WI38 (cell line): ENCODE measurements around the gene ARHGEF7.

Experiments used
- H3K4me3 ChIP-seq: 2 replicates; pipeline ENCODE4 v1.5.1; 2011; ENCODE audit warnings: low read depth, mild to moderate bottlenecking, control low read depth, low read length
- TF ChIP-seq, protein P1 (sequence below): IDR thresholded peaks from 2 replicates; pipeline ENCODE4 v1.5.1; 2012; ENCODE audit warnings: low read depth, mild to moderate bottlenecking, control low read depth, low read length

ARHGEF7 gene

DNA sequence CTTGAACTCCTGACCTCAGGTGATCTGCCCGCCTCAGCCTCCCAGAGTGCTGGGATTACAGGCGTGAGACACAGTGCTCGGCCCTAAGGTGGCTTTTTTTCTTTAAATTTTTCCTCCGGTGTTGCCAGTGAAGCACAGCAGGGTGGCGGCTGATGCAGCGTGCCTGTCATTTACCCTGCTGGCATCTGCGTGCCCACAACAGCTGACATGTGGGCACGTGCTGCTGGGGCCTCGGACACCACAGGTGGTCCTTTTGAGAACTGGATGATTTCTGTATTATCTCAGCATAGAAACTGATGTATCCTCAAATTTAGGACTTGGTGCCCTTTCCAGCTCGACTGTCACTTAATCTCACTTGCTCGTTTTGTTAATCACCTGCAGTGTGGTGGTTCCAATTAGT lies 174.1 kb downstream of the ARHGEF7 start:
- H3K4me3 ChIP-seq, result no peak overlapping the region
- TF ChIP-seq, protein P1, sequence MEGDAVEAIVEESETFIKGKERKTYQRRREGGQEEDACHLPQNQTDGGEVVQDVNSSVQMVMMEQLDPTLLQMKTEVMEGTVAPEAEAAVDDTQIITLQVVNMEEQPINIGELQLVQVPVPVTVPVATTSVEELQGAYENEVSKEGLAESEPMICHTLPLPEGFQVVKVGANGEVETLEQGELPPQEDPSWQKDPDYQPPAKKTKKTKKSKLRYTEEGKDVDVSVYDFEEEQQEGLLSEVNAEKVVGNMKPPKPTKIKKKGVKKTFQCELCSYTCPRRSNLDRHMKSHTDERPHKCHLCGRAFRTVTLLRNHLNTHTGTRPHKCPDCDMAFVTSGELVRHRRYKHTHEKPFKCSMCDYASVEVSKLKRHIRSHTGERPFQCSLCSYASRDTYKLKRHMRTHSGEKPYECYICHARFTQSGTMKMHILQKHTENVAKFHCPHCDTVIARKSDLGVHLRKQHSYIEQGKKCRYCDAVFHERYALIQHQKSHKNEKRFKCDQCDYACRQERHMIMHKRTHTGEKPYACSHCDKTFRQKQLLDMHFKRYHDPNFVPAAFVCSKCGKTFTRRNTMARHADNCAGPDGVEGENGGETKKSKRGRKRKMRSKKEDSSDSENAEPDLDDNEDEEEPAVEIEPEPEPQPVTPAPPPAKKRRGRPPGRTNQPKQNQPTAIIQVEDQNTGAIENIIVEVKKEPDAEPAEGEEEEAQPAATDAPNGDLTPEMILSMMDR, result no peak

DNA sequence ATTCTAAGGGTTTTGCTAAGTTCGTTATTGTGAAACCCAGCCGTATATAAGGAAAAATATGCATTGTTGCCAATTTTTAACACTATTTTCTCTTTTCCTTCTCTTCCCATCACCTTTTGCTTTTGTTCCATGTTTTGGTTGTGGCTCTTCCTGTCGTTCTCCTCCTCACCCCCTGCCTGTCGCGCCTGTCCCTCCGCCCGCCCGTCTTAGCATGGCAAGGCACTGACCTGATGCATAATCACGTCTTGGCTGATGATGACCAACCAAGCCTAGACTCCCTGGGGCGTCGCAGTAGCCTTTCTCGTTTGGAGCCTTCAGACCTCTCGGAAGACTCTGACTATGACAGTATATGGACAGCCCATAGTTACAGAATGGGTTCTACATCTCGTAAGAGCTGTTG lies 176.8 kb downstream of the ARHGEF7 start:
- no peak overlapping the region for H3K4me3 ChIP-seq
- TF ChIP-seq, protein P1, result no peak

DNA sequence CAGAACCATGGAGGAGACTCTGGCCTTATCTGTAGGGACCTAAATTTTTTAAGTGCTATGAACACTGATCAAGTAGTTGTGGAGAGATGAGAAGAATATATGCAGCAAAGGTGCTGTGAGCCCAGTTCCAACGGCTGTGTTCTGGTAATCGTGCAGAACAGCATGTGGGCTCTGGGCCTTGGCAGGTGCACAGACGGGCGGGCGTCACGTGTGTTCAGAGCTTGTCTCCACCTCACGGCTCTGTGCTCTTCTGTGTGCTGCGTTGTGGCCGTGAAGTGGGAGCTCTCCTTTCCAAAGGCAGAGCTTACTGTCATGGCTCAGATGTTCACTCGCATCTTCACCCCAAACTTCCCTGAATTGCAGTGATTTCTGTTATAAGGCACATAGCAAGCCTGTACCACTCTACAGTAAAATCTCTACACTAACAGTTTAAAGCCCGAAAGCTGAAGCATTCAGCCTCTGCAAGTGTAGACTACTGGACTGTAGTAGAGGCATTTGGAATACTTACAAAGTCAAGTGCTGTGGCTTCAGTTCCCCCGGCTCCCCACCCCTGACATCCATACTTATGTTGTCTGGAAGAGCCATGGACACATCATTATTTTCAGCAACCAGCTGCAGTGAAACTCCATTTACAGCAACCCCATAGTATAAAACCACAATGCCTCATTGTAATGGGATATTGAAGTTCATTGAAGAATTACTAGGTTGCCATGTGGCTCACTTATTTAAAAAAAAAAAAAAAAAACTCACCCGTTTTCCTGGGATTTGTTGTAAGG lies 177.8 kb downstream of the ARHGEF7 start:
- H3K4me3 ChIP-seq, result no peak overlapping the region
- TF ChIP-seq, protein P1, result no peak

DNA sequence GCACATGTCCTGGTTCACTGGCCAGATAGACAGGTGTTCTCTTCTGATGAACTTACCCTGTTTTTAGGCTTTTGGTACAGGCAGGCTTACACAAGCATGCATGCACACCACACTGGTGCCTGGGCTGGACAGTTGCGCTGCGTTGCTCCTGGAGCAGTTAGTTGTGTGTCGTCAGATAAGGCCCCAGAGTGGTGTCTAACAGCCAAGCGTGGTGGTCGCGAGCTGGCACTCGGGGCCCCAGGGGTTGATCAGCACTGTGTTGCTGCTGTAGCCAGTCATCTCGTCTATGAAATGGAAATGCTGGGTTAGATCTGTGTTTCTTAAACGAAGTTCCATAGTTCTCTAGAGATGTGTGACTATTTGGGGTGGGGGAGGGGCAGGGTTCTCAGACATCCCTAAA lies 180.8 kb downstream of the ARHGEF7 start:
- TF ChIP-seq, protein P1, result no peak
- H3K4me3 ChIP-seq, result no peak overlapping the region

DNA sequence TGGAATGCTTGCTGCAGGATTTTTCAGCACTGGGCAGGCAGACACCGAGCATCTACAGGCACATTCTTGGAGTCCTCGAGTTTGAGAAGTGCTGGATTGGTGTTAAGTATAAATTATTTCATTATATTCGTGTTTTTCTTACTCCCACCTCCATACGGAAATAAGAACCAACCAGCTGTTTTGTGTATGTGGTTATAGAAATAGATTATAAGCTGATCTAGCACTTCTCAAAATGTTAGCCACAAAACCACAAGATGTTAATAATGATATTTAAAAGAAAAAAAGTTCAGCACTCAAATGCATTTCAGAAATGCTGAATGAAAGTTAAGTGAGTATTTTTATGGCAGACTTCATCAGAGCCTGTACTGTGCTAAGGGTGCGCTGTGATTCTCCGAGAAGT lies 181.3 kb downstream of the ARHGEF7 start:
- TF ChIP-seq, protein P1, result no peak
- no peak overlapping the region for H3K4me3 ChIP-seq

DNA sequence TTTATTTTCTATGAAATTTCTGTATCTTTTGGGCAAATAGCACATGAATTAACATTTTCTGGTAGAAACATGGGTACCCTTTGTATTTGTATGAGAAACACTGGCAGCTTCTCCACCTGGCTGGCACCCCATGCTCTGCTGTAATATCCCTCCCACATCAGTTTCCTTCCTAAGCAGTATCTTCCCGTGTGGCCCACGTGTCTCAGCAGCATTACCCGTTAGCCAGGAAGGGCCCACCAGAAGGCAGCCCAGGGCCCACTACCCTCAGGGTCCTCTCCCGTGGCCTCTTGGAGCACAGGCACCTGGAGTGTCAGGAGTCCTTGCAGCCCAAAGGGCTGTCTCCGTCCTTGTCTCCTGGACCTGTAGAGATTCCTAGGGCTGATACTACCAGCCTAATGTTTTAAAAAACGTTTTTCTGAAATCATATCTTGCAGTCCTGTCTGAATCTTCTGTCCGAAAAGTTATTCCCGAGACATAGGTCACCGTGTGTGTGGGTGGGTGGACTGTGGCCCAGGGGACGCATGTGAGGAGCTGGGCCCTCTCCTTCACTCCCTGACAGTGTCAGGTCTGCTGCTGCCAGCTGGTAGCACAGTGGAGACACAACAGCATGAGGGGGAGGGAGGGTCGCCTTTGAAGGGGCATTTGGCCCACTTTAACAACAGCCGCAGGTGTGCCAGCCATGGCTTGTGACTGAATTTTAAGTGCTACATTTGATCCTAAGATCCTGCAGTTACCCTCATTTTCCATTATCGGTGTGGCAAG lies 183.3 kb downstream of the ARHGEF7 start:
- TF ChIP-seq, protein P1, result no peak
- no peak overlapping the region for H3K4me3 ChIP-seq

DNA sequence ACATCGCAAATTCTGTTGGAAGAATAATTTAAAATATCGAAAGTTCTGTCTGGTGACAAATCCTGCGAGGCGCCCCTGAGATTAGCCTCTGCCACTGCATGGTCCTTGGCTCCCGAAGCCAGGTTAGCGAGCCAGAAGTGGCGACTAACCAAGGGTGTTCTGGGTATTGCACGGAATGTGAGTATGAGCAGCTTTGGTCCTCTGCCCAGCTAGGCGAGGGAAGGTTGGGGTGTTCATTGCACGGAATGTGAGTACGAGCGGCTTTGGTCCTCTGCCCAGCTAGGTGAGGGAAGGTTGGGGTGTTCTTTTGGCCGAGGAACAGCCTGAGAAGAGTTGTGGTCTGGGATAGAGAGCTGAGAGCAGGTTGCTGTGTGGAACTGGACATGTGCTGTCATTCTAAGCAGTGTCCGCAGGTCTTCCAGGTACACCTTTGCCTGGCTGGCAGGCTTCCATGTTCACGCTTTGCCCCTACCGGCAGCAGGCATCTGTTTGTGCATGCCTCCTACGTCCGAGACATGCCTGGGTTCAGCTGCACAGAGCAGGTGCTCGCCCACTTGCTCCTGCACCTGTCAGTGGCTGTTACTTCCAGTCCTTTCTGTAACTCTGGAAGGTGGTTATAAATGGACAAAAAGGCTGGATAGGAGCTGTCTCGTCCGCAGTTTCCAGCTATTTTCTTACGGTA lies 187.1 kb downstream of the ARHGEF7 start:
- TF ChIP-seq, protein P1, result no peak
- no peak overlapping the region for H3K4me3 ChIP-seq
